NCI-H510A (cell line): Measurements from ENCODE around the gene UBE2A.

ENCODE experiments used
- DNase-seq: peaks from one replicate; lab custom pipeline; 2025; lab: John Stamatoyannopoulos, UW

The UBE2A gene

DNA sequence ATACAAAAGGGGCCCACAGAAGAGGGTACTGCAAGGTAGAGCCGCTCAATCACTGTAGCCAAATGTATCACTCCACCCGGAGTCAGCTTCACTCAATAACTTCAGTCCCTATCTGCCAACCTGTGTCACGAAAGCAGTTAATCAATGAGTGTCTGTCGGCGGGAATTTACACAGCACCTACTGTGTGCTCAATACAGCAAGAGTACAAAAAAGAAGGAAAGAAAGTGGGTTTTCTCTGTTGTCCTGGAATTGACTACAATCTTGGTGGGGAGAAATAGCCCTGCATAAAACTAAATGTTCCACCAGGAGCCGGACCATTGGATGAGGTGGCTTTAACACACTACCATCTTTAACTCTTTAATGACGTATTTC, 32.6 kb downstream of the UBE2A start:
- DNase-seq, result no peak

- no peak for DNase-seq
Measured at GRCh38 chrX:119614776-119615175, 40.4 kb downstream of the UBE2A start.

DNA sequence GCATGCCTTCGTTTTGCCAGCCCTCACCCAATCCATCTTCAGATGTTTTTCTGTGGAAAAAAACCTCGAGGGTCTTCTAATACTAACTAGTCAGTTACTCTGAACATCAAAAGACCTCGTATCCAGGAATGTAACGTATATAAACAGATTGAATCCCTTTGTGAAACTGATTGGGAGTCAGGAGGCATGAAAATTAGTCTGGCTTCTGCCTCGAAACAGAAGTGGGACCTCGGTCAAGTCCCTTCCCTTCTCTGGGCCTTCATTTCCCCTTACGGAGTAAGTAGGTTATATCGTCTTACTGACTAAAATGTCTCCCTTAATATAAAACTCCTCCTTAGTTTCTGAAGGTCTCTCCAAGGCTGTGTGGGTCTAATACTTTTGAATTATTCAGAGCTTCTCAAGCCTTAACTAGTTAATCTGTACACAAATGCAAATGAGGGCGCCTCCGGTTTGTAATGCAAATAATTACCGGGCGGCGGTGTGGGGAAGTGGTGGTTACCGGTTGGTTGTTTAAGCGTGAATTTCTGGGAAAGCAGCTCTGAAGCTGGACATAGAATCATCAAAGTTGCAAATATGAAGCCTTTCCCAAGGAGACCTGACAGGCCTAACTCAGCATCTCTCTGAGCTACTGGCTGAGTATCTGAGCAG, 43.3 kb downstream of the UBE2A start:
- no peak for DNase-seq

DNA sequence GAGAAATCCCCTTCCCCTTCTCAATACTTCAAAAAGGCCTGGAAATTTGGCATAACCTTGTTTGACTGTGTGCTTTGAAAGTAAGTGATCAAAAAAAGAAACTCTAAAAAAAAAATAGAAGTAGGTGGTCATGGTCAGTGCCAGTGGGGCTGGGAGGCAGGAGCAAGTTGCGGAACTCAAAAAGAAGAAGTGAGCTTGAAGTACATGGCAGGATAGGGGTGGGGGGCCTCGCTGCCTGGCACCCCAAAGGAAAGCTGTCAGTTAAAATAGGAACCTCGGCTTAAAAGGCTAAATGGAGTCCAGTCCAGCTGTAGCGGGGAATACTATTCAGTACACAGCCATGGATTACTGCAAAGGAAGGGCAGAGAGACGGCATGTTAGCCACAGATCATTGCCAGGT, 44.1 kb downstream of the UBE2A start:
- DNase-seq, result no peak

GRCh38 chrX:119622356-119623232, 48.2 kb downstream of the UBE2A start:
- no peak for DNase-seq

- no peak for DNase-seq
Measured at GRCh38 chrX:119624417-119624816, 50.1 kb downstream of the UBE2A start.

DNA sequence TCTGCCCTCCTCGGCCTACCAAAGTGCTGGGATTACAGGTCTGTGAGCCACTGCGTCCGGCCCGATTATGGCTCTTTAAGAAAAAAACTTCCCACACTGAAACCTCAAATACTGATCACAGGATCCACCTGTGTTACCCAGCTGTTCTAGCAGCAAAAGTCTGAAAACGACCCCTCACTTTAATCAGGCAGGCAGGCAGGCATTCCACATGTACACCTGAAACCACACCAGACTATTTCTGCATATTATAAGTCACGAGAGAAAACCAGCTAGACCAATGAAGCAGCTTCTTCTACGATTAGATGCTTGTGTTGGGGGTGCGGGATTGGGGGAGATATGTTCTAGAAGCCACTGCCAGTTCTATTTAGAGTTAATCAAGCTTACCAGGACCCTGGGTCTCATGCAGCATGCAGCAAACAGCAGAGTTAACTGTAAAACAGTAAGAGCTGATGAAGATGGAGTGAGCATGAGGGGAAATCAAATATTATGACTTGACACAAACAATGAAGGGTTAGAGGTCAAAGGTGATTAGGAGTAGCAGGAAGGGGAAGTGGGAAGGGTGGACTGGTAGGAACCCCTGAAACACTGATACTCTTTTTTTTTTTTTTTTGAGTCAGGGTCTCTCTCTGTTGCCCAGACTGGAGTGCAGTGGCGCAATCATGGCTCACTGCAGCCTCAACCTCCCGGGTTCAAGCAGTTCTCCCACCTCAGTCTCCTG, 50.7 kb downstream of the UBE2A start:
- DNase-seq, result no peak

- no peak for DNase-seq
Measured at GRCh38 chrX:119625843-119626242, 51.5 kb downstream of the UBE2A start.
